Choroid plexus epithelial cell (primary cell): ENCODE data around the gene PFDN2.
A peak's percentile ranks its signal among the peaks of the same experiment; 100 is the strongest.

Experiments used
- DNase-seq: peaks from one replicate; pipeline ENCODE4 v3.0.0-alpha.2; 2010; ENCODE audit warnings: low read depth
- H3K4me3 ChIP-seq: 2 replicates; pipeline ENCODE4 v1.5.1; 2011; ENCODE audit warnings: low read depth, mild to moderate bottlenecking, control low read depth, low read length, moderate library complexity
- CTCF ChIP-seq: conservative IDR thresholded peaks from 2 replicates; pipeline ENCODE4 v1.5.1; 2011; ENCODE audit warnings: low read depth, mild to moderate bottlenecking, control low read depth, inconsistent platforms, low read length, moderate library complexity

PFDN2 gene

GRCh38 chr1:161076410-161076809 lies 41.4 kb downstream of the PFDN2 start:
- no peak for DNase-seq
- H3K4me3 ChIP-seq: no peak overlapping the region
- no peak for TF ChIP-seq CTCF

DNA sequence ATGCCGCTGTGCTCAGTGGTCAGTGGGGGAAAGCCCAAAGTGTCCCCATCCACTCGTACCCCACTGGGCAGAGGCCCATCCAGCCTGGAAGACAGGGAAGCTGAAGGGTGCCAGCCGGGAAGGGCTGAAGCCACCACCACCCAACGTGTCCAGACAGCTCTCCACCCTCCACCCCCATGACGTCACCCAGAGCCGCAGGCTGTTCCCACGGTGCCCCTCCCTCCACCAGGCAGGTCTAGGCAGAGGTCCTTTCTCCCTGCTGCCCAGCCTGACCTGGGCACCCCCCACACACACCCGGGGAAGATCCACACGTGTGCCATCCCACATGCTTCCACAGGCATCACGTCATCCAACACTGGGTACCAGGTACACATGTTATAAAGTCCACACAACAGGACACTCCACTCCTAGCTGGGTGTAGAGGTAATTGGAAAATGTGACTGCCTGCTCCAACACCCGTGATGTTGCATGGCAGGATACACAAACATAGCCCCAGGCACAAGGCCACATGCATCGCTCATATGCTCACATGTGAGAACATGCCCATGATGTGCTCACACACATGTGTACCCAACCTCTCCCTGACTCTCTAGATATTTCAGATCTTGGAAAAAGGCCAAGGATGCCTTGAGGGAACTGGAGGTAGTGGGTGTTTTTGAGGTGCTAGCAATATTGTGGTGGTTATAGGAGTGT lies 43.0 kb downstream of the PFDN2 start:
- TF ChIP-seq CTCF: no peak

DNA sequence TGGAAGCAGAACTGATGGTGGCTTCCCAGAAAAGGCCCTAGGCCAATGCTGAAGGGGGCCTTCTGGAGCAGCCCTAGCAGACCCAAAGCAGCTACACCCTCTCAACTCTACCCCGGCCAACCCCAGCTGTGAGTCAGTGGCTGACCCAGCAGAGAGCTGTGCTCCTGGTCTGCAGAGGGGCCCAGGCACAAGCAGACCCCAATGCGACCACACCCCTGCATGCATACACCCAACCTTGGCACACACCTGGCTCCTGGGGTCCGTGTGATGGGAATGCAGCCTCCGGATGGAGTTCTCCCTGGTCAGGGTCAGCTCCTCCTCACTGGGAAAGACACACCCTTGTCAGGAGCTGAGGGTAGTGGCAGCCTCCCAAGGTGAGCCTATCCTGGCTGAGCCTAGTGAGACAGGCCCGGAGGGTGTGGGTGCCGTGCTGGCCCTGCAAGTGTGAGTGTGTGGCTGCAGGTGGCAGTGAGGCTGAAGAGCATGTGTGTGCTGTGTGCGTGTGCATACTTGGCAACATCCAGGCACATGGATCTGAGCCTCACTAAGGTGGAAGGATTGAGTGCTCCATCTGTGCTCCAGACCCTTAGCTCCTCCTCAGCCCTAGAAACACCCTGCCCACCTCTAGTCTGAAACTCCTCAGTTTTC lies 44.2 kb downstream of the PFDN2 start:
- H3K4me3 ChIP-seq: no peak overlapping the region
- DNase-seq: no peak
- no peak for TF ChIP-seq CTCF

More for the DNA sequence above, 43.0 kb downstream of the PFDN2 start:
- H3K4me3 ChIP-seq: no peak overlapping the region
- DNase-seq: no peak

GRCh38 chr1:161072751-161073449 lies 44.9 kb downstream of the PFDN2 start:
- no peak for TF ChIP-seq CTCF
- no peak for DNase-seq
- H3K4me3 ChIP-seq: no peak overlapping the region

DNA sequence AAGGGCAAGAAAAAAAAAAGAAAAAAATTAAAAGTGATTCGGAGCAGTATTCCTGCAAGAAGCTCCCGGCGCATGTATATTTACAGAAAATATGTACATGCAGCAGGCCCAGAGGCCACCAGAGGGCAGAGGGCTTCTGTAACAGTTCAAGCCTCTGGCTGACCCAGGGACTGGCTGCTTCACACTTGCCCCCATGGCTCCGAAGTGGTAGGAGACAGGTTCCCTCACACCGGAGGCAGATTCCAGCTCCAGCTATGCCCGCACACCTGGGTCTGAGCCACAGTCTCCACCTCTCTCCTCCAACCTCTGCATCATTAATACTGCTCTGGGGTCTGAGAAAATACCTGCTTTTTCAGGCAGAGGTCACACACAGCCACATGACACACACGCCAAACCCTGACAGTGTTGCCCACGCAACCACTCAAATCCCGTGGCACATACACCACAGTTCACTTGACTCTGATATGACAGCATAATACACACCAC lies 45.9 kb downstream of the PFDN2 start:
- no peak overlapping the region for H3K4me3 ChIP-seq
- DNase-seq: peak; percentile 54

GRCh38 chr1:161070761-161071160 lies 47.1 kb downstream of the PFDN2 start:
- DNase-seq: peak; percentile 24
- no peak overlapping the region for H3K4me3 ChIP-seq
- TF ChIP-seq CTCF: no peak

More for the DNA sequence above, 45.9 kb downstream of the PFDN2 start:
- peak; percentile 66 for TF ChIP-seq CTCF
